OCI-LY1 (cell line): Measurements from ENCODE around the gene STXBP2.

Source experiments
- CTCF ChIP-seq: fragments of 200-600 bp; sonication (generic), shearing (Covaris generic); IDR thresholded peaks from 2 replicates; pipeline ENCODE4 v1.5.1; 2017; ENCODE audit warnings: mild to moderate bottlenecking, antibody characterized with exemption, low read length, moderate library complexity, mixed read lengths
- EZH2 ChIP-seq: fragments of 200-600 bp; sonication (generic), shearing (Covaris generic); IDR thresholded peaks from 2 replicates; pipeline ENCODE4 v1.8.0; 2017; ENCODE audit warnings: borderline replicate concordance, mixed run types, mild to moderate bottlenecking, antibody characterized with exemption, low read length, moderate library complexity, mixed read lengths

- TF ChIP-seq CTCF (no peak), EZH2 (no peak)
Observed at GRCh38 chr19:7619671-7620441, 17.1 kb upstream of the STXBP2 start.
